GM19025 (cell line): ENCODE results near the gene TUBGCP3.

Experiments
- ATAC-seq: cut with Tn5 transposase; IDR thresholded peaks from one replicate; pipeline ENCODE4 v1.9.1; 2021; ENCODE audit warnings: mild to moderate bottlenecking, low read depth, moderate library complexity; ENCODE audit not compliant: unreplicated experiment

The TUBGCP3 gene

DNA sequence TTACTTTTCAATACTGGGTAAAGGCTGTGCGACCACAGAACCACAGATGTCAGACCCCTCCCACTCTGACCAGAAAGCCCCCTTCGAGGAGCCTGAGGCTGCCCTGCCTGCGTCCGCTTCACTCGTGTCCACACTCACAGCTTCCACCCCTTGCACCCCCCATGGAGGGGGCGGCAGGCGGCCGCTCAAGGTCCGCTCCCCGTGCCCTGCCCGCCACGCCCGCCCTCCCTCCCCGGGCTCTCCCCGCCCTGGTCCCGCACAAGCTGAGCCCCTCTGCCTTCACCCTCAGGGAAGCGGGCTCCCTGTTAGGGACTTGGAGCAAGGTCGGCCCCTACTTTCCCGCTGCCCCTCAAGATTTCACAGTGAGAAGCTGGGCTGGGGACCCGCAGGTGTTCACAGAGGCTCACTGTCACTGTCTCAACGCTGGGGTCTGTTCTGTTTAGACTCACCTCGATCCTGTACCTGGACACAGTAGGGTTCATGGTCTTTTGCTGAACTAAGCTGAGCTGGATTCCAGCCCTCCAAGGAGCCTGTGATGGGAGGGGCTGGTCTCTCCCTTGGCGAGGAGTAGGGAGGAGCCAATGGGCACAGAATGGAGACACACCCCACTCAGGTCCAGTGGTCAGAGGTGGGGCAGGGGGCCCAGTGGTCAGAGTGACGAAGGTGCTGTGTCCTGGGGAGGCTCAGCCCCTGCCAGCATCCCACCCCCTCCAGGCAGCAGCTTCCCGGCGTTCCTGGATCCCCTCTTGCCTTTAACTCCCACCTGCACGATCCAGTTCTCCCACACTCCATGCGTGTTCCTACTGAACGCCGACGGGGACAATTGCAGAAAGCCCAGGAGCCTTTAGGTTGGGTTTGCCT lies 142.3 kb downstream of the TUBGCP3 start:
- no peak for ATAC-seq

DNA sequence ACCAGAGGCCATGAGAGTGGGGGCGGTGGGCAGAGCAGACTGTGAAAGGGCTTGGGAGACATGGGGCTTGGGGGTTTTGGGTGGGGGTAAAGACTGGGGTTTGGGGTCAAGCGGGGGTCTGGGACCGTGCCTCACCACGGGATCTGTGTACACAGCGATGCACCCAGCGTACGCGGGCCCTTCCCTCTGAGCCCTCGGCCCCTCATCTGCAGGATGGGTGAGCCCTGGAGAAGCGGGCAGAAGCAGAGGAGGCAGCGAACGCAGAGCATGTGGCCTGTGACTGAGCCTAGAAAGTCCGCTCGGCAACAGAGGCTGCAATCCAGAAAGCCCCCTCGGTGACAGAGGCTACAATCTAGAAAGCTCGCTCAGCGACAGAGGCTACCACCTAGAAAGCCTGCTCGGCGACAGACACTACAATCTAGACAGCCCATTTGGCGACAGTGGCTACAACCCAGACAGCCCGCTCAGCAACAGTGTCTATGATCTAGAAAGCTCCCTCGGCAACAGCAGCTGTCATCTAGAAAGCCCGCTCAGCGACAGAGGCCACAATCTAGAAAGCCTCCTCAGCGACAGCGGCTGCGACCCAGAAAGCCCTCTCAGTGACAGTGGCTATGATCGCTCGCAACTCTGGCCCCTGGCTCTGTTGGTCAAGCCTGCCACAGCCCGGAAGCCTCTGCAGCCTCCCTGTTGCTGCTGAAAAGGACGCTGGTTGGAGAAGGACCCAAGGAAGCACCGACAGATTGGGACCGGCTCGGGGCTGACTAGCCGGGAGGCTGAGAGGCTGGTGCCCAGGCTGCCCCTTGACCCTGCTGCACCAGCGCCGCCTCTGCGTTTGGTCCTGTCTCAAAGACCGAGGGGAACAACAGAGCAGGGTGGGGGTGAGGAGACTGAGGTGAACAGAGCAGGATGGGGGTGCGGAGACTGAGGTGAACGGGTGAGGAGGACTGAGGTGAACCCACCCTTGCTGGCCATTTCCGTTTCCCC lies 143.2 kb downstream of the TUBGCP3 start:
- ATAC-seq, result no peak

DNA sequence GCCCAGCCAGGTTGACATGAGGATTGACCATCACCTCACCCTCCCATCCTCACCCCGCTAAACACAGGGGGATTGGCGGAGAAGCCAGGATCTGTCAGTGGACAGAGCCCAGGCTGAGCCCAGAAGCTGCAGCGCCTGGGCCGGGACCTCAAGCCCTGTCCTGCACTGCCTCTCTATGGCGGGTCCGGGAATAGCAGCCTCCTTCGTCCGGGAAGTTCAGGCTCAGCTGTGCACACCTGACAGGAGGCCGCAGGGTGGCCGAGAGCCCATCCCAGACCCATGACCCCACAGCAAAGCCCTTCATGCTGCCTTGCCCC lies 144.0 kb downstream of the TUBGCP3 start:
- no peak for ATAC-seq

DNA sequence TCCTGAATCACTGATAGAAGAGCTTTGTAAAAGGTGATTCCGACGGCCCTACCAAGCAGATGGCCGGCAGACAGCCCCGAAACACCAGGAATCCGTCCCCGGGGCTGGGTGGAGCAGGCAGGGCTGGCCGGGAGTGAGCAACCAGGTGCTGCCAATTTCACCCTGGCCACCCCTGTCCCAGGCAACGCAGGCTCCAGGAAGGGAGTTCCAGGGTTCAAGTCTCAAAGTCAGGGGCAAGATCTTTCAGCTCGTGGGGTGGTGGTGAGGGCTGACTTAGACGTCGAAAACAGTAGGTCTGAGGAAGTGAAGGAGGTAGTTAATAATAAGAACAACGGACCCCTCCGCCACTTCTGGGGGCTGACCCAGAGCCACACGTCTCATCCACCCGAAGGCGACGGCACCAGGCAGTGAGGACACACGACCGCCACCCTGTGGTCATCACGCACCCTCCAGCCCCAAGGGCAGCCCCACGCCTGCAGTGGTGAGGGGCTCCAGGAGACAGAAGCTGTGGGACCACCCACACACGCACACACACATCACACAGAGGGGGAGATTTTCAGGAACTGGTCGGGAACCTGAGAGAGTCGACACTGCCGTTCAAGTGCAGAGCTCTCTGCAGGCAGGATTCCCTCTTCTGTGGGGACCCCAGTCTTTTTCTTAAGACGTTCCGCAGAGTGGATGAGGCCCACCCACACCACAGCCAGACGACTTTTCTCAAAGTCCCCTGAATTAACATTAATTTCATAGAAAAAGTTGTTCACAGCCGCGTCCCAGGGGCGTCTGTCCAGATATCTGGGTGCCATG lies 144.6 kb downstream of the TUBGCP3 start:
- no peak for ATAC-seq

DNA sequence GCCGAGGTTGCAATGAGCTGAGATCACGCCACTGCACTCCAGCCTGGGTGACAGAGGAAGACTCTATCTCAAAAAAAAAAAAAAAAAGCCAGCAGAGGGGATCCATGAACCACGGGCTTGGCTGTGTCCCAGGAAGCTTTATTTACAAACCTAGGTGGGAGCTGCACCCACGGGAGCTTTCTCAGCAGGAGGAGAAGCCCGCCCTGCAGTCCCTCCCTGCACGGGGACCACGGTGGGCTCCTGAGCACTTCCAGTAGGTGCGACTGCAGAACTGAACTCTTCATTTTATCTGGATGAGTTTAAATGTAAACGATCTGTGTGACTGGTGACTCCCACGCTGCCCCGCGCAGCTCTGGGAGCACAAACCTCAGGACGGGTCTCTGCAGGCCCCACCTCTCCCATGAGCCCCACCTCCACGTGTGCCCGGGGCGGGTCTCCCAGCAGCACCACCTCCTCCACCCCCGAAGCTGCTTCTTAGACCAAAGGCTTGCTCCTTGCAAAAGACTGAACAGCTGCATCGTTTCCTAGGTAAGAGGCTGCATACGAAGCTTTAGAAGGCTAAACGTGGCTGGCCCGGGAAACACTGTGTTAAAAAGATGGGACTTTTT lies 145.4 kb downstream of the TUBGCP3 start:
- ATAC-seq, result no peak

DNA sequence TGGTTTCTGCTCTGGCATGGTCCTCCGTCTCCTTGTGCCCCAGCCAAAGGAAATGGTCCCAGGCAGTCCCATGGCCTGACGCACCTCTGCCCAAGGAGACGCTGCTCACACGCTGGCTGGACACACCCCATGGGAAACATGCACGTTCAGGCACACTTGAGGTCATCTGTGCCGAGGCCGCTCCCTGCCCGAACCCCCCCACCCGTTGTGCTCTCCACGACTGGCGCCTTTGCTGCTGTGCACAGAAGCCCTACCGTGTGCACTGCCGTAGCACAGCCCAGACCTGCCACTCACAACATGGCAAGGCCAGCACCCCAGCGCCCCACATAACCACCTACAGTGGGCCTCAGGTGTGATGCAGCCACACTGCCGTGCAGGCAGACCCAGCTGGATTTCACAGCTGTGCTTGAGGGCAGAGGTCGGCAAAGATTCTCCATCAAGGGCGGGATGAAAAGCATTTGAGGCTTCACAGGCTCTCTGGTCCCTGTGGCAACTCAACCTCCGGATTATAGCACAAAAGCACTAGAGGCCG lies 146.1 kb downstream of the TUBGCP3 start:
- no peak for ATAC-seq

DNA sequence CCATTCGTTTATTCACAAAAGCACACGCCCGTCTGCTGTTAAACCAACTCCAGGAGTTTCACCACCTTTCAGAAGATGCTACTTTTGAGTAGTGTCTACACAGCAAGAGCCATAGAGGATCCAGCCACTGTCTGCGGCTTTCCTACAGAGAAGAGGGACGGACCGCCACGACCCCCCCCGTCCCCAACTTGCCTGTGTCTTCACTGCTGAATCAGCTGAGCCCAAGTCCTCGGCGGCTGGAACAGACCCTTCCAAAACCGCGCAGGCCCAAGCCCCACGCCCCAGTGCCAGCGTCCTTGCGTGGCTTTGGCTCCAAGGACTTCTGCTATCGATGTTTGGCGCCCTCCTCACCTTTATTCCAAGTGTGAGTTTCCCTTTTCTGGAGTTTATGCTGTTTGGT lies 146.7 kb downstream of the TUBGCP3 start:
- no peak for ATAC-seq

DNA sequence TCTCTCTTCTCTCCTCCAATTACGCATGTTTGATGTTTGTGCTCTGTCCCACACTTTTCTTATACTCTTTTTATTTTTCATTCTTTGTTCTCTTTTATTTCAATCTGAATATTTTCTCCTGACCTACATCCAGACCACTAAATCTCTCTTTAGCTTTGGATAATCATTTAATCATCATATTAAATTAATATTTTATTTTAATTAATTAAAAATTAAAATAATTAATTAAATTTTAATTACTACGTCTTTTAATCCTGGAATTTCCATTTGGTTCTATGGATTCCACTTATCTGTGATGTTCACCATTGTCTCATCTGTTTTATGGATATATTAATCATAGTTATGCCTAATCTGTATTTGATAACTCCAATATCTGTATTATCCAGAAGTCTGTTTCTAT lies 149.4 kb downstream of the TUBGCP3 start:
- ATAC-seq, result no peak

DNA sequence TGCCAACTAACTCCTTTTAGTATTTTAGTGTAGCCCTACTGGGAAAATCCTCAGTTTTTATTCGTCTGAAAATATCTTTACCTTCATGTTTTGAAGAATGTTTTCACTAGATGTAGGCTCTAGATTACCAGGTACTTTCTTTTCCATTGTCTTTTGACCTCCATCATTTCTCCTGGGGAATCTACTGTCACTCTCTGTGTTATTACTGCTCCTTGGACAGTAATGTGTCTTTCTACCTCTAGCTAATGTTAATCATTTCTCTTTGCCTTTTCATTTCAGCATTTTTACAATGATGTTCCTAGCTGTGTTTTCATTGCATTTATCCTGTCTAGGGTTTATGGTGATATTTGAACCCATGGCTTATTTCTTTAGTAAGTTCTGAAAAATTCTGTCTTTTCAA lies 149.9 kb downstream of the TUBGCP3 start:
- no peak for ATAC-seq

DNA sequence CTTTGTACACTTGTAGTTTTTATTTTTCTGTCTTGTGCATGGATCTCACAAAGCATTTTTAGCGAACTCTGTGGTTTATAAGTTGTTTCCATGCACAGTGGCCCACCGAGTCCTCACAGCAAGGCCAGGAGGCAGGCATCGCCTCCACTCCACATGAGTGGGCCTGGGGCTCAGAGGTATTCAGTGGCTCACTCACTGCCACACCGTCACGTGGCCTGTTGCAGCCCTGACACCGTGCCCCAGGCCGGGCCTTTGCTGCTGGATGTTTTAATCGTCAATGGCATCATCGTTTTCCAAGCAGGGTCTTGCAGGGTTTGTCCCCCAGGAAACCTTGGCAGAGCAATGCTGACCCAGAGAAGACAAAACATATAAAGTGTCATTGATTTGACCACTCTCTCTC lies 152.0 kb downstream of the TUBGCP3 start:
- no peak for ATAC-seq
